HEK293 (cell line): ENCODE data around the gene MECP2.

Source experiments
- CTCF ChIP-seq: fragments of 450-650 bp; formaldehyde crosslinking; IDR thresholded peaks from 2 replicates; pipeline ENCODE4 v1.5.1; 2016; ENCODE audit warnings: missing biosample characterization, missing genetic modification characterization
- TCF7L2 ChIP-seq: IDR thresholded peaks from 2 replicates; pipeline ENCODE4 v1.6.1; 2011; ENCODE audit warnings: low read depth, mild to moderate bottlenecking, inconsistent platforms, low read length, moderate library complexity, borderline replicate concordance
- TRIM28 ChIP-seq: IDR thresholded peaks from 2 replicates; pipeline ENCODE4 v1.6.1; 2011; ENCODE audit warnings: low read length, control low read depth, borderline replicate concordance
- ZFP3 ChIP-seq: fragments of 450-650 bp; formaldehyde crosslinking; IDR thresholded peaks from 2 replicates; pipeline ENCODE4 v1.5.1; 2016; ENCODE audit warnings: low read depth, missing biosample characterization, missing genetic modification characterization
- ZNF138 ChIP-seq: fragments of 450-650 bp; formaldehyde crosslinking; IDR thresholded peaks from 2 replicates; pipeline ENCODE4 v1.5.1; 2016; ENCODE audit warnings: missing biosample characterization, missing genetic modification characterization, borderline replicate concordance
- ZNF274 ChIP-seq, 2 experiments: fragments of 200-500 bp in 1 of 2; fragments of 450-650 bp in 1 of 2; sonication (Bioruptor generic) in 1 of 2; formaldehyde crosslinking in 1 of 2; IDR thresholded peaks; 2 replicates each; pipeline versions ENCODE4 v1.5.1 to v1.6.1; 2014 to 2016; ENCODE audit warnings: borderline replicate concordance in 1 of 2, inconsistent platforms in 1 of 2, low read length in 1 of 2, missing biosample characterization in 1 of 2, missing genetic modification characterization in 1 of 2
- ZNF280D ChIP-seq: fragments of 450-650 bp; formaldehyde crosslinking; IDR thresholded peaks from 2 replicates; pipeline ENCODE4 v1.5.1; 2016; ENCODE audit warnings: missing biosample characterization, missing genetic modification characterization
- ZNF623 ChIP-seq: fragments of 450-650 bp; formaldehyde crosslinking; IDR thresholded peaks from 2 replicates; pipeline ENCODE4 v1.5.1; 2016; ENCODE audit warnings: missing biosample characterization, missing genetic modification characterization
- ZNF792 ChIP-seq: fragments of 450-650 bp; formaldehyde crosslinking; IDR thresholded peaks from 2 replicates; pipeline ENCODE4 v1.5.1; 2016; ENCODE audit warnings: missing biosample characterization, missing genetic modification characterization
- TF ChIP-seq, protein P1 (sequence below): fragments of 450-650 bp; formaldehyde crosslinking; IDR thresholded peaks from 2 replicates; pipeline ENCODE4 v1.5.1; 2016; ENCODE audit warnings: missing biosample characterization, missing genetic modification characterization

- TF ChIP-seq CTCF (tag by site-specific recombination) (no peak), ZNF280D (tag by site-specific recombination) (no peak), TCF7L2 (no peak), ZNF274 (IDR thresholded peaks at IDR 0.05; ENCODE audit: low read length) (no peak), ZNF274 (tag by site-specific recombination; IDR thresholded peaks at IDR 0.05; ENCODE audit: borderline replicate concordance) (no peak), ZNF138 (tag by site-specific recombination) (no peak), ZNF623 (tag by site-specific recombination) (no peak), ZNF792 (no peak), TRIM28 (no peak), ZFP3 (tag by site-specific recombination) (no peak)
- TF ChIP-seq, protein P1, sequence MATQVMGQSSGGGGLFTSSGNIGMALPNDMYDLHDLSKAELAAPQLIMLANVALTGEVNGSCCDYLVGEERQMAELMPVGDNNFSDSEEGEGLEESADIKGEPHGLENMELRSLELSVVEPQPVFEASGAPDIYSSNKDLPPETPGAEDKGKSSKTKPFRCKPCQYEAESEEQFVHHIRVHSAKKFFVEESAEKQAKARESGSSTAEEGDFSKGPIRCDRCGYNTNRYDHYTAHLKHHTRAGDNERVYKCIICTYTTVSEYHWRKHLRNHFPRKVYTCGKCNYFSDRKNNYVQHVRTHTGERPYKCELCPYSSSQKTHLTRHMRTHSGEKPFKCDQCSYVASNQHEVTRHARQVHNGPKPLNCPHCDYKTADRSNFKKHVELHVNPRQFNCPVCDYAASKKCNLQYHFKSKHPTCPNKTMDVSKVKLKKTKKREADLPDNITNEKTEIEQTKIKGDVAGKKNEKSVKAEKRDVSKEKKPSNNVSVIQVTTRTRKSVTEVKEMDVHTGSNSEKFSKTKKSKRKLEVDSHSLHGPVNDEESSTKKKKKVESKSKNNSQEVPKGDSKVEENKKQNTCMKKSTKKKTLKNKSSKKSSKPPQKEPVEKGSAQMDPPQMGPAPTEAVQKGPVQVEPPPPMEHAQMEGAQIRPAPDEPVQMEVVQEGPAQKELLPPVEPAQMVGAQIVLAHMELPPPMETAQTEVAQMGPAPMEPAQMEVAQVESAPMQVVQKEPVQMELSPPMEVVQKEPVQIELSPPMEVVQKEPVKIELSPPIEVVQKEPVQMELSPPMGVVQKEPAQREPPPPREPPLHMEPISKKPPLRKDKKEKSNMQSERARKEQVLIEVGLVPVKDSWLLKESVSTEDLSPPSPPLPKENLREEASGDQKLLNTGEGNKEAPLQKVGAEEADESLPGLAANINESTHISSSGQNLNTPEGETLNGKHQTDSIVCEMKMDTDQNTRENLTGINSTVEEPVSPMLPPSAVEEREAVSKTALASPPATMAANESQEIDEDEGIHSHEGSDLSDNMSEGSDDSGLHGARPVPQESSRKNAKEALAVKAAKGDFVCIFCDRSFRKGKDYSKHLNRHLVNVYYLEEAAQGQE (tag by site-specific recombination): no peak
Measured at GRCh38 chrX:153981231-153981630, 116.3 kb downstream of the MECP2 start.
